Peyer's patch (tissue), 4 donors: ENCODE results near the gene SPATA24.

ENCODE experiments used
- POLR2A ChIP-seq, 2 donors: fragments of 450-650 bp; IDR thresholded peaks; one replicate each; pipeline ENCODE4 v1.5.1; 2017; ENCODE audit warnings: antibody characterized with exemption in 2 of 2, mild to moderate bottlenecking in 2 of 2, moderate library complexity in 2 of 2
- TF ChIP-seq, protein P1 (sequence below), 6 experiments: fragments of 450-650 bp in 4 of 6; fragments of 200-600 bp in 2 of 6; sonication (generic) in 1 of 6; IDR thresholded peaks; one replicate each; pipeline ENCODE4 v1.5.1; 2017 to 2019; ENCODE audit warnings: antibody characterized with exemption in 6 of 6, mild to moderate bottlenecking in 3 of 6, moderate library complexity in 1 of 6

DNA sequence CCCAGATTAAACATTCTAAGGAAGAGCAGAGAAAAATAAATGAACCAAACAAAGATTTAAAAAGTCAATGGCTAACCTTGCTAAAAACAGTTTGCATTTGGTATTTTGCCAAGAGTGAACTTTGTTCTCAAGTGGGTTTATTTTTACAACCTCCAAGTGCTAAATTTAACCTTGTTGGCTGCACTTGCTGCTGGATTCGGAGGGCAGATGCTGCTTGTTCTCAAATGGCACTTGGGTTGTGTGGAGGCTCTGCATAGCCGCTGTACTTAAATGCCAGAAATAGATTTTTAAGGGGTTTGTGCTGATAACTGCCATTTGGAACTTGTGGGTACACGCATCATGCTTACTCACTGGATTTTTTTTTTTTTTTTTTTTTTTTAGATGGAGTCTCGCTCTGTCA, 13.3 kb upstream of the SPATA24 start:
- TF ChIP-seq, protein P1, sequence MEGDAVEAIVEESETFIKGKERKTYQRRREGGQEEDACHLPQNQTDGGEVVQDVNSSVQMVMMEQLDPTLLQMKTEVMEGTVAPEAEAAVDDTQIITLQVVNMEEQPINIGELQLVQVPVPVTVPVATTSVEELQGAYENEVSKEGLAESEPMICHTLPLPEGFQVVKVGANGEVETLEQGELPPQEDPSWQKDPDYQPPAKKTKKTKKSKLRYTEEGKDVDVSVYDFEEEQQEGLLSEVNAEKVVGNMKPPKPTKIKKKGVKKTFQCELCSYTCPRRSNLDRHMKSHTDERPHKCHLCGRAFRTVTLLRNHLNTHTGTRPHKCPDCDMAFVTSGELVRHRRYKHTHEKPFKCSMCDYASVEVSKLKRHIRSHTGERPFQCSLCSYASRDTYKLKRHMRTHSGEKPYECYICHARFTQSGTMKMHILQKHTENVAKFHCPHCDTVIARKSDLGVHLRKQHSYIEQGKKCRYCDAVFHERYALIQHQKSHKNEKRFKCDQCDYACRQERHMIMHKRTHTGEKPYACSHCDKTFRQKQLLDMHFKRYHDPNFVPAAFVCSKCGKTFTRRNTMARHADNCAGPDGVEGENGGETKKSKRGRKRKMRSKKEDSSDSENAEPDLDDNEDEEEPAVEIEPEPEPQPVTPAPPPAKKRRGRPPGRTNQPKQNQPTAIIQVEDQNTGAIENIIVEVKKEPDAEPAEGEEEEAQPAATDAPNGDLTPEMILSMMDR (IDR thresholded peaks at IDR 0.05) = no peak
- no peak for TF ChIP-seq POLR2A (IDR thresholded peaks at IDR 0.05)
